SK-N-SH (cell line): ENCODE results near the gene HSPA6. TPM values are rescaled to one million over a fixed set of nuclear protein-coding genes. Genes with fewer than 3 reads are reported as not detected.
"Not testable (repeated sequence)": the region's sequence is repeated elsewhere in the genome, so short reads cannot be mapped to it uniquely, and the experiment has no call there.

ENCODE experiments used
- CTCF ChIA-PET: fragments of 300-600, 350-600 bp; formaldehyde crosslinking; extraction: SDS; loops from one replicate; lab custom pipeline; 2021; lab: Yijun Ruan, JAX
- POLR2A ChIA-PET: fragments of 350-600 bp; sonication (Branson Sonifier 250); formaldehyde crosslinking; extraction: SDS; loops from one replicate; lab custom pipeline; 2020; ENCODE audit warnings: antibody characterized with exemption, inconsistent platforms; lab: Yijun Ruan, JAX
- DNase-seq: peaks from one replicate; pipeline ENCODE4 v3.0.0; 2012
- H2AFZ ChIP-seq: fragments of 200-600 bp; sonication (generic); 2 replicates; pipeline ENCODE4 v1.8.1; 2016; ENCODE audit warnings: antibody characterized with exemption, mild to moderate bottlenecking, low read depth
- H3F3A ChIP-seq: fragments of 200-600 bp; sonication (generic); replicated peaks from 2 replicates; pipeline ENCODE3; 2016; ENCODE audit warnings: antibody characterized with exemption, mild to moderate bottlenecking; ENCODE audit not compliant: insufficient read depth
- H3K27ac ChIP-seq, 2 experiments: fragments of 200-500 bp in 1 of 2; fragments of 200-600 bp in 1 of 2; sonication (Bioruptor generic) in 1 of 2; sonication (generic), shearing (Covaris generic) in 1 of 2; 2 replicates each; pipeline versions ENCODE4 v1.5.1 to v1.6.1; 2014 to 2016; ENCODE audit warnings: low read depth in 2 of 2, inconsistent platforms in 1 of 2, low read length in 1 of 2, mild to moderate bottlenecking in 1 of 2, mixed read lengths in 1 of 2
- H3K27me3 ChIP-seq: fragments of 200-600 bp; sonication (generic), shearing (Covaris generic); 2 replicates; pipeline ENCODE4 v1.6.1; 2016; ENCODE audit warnings: mixed run types; ENCODE audit not compliant: insufficient read depth
- H3K36me3 ChIP-seq, 2 experiments: fragments of 200-500 bp in 1 of 2; fragments of 200-600 bp in 1 of 2; sonication (Bioruptor generic) in 1 of 2; sonication (generic) in 1 of 2; replicated peaks in 1 of 2; 2 replicates each; pipeline versions ENCODE3 to v1.5.1; 2014 to 2016; ENCODE audit warnings: low read length in 1 of 2, mild to moderate bottlenecking in 1 of 2; ENCODE audit not compliant: insufficient read depth in 2 of 2, control insufficient read depth in 1 of 2
- H3K4me1 ChIP-seq, 2 experiments: fragments of 200-500 bp in 1 of 2; fragments of 200-600 bp in 1 of 2; sonication (Bioruptor generic) in 1 of 2; sonication (generic), shearing (Covaris generic) in 1 of 2; 2 replicates each; pipeline versions ENCODE4 v1.5.1 to v1.6.1; 2014 to 2016; ENCODE audit warnings: low read depth in 1 of 2, low read length in 1 of 2, mixed run types in 1 of 2; ENCODE audit not compliant: insufficient read depth in 2 of 2, control insufficient read depth in 1 of 2
- H3K4me2 ChIP-seq: fragments of 200-600 bp; sonication (generic), shearing (Covaris generic); 2 replicates; pipeline ENCODE4 v1.6.1; 2017; ENCODE audit warnings: mixed run types
- H3K4me3 ChIP-seq, 2 experiments: fragments of 200-500 bp in 1 of 2; fragments of 200-600 bp in 1 of 2; sonication (Bioruptor generic) in 1 of 2; sonication (generic), shearing (Covaris generic) in 1 of 2; 2 replicates each; pipeline versions ENCODE4 v1.5.1 to v1.8.1; 2014 to 2016; ENCODE audit warnings: low read depth in 2 of 2, inconsistent platforms in 1 of 2, low read length in 1 of 2, mild to moderate bottlenecking in 1 of 2, mixed read lengths in 1 of 2, moderate library complexity in 1 of 2
- H3K79me2 ChIP-seq: fragments of 200-600 bp; sonication (generic); 2 replicates; pipeline ENCODE4 v1.8.1; 2017; ENCODE audit warnings: mild to moderate bottlenecking; ENCODE audit not compliant: insufficient read depth
- H3K9ac ChIP-seq: fragments of 200-600 bp; sonication (generic); 2 replicates; pipeline ENCODE4 v1.6.1; 2017; ENCODE audit warnings: mixed run types
- H3K9me2 ChIP-seq: fragments of 200-600 bp; sonication (generic); 2 replicates; pipeline ENCODE4 v1.6.1; 2017; ENCODE audit warnings: mixed run types
- H3K9me3 ChIP-seq: fragments of 200-600 bp; sonication (generic); 2 replicates; pipeline ENCODE4 v1.6.1; 2017; ENCODE audit warnings: mixed run types, mild to moderate bottlenecking, moderate library complexity
- H4K20me1 ChIP-seq: fragments of 200-600 bp; sonication (generic); 2 replicates; pipeline ENCODE4 v1.6.1; 2017; ENCODE audit warnings: mild to moderate bottlenecking, mixed run types; ENCODE audit not compliant: insufficient read depth
- WGBS: methylation state at CpG from one replicate; pipeline ENCODE4 v1.1.6; 2017; ENCODE audit warnings: low lambda C conversion rate; 5-methylcytosine and 5-hydroxymethylcytosine counted together
- polyA plus RNA-seq, 3 experiments: library from polyadenylated mRNA; depleted of rRNA; stranded (reverse); fragments of >200 nt; gene quantifications; 2 replicates each; pipeline ENCODE4 v1.2.3, GENCODE V29; 2012

Gene HSPA6
- polyA plus RNA-seq, 1 of the 3 experiments (the other 2 are of a cell fraction), result 0.07 TPM

DNA sequence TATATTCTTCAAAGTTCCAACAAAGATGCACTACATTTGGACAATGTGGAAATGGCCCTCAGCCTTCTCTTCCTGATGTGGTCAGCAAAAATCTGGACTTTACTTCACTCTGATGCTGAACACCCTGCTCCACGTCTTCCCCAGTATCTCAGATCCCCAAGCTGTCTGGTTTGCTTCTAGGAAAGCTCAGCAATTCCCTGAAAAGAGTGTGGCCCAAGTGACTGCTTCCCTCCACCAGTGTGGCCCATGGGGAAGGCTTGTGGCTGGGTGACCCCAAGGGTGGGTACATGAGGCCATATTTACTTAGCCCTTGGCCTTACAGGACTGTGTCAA lies 10.9 kb upstream of the HSPA6 start:
- DNase-seq, H3K9me3 ChIP-seq, H3K27me3 ChIP-seq, H4K20me1 ChIP-seq, H3K4me2 ChIP-seq, H3F3A ChIP-seq, H3K4me1 ChIP-seq, H3K9me2 ChIP-seq, CTCF ChIA-PET, H3K36me3 ChIP-seq, H3K4me3 ChIP-seq, H3K9ac ChIP-seq, POLR2A ChIA-PET, H3K79me2 ChIP-seq, H3K27ac ChIP-seq: not testable (repeated sequence)
- H2AFZ ChIP-seq, result peak overlapping the region; percentile 67; the same call in 1 of the 2 replicates
- WGBS, result 0% methylated on average over 1 of the region's 1 CpG

DNA sequence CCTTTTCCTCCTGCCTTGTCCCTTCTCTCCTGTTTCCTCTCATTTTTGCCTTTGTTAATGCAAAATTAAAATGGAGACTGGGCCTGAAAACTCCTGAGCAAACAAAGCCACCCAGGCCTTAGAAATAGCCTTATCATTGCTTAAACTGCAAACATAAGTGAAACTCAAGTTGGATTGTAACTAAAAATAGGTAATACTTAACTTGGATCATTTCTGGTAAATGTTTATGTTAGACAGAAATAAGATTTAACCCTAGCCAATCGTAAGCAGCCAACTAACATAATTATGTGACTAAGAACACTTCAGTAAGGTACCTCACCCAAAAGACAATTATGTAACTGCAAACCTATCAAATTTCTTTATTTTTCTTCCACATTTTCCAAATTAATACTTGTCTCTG lies 10.4 kb upstream of the HSPA6 start:
- not testable (repeated sequence) for H3K27ac ChIP-seq

DNA sequence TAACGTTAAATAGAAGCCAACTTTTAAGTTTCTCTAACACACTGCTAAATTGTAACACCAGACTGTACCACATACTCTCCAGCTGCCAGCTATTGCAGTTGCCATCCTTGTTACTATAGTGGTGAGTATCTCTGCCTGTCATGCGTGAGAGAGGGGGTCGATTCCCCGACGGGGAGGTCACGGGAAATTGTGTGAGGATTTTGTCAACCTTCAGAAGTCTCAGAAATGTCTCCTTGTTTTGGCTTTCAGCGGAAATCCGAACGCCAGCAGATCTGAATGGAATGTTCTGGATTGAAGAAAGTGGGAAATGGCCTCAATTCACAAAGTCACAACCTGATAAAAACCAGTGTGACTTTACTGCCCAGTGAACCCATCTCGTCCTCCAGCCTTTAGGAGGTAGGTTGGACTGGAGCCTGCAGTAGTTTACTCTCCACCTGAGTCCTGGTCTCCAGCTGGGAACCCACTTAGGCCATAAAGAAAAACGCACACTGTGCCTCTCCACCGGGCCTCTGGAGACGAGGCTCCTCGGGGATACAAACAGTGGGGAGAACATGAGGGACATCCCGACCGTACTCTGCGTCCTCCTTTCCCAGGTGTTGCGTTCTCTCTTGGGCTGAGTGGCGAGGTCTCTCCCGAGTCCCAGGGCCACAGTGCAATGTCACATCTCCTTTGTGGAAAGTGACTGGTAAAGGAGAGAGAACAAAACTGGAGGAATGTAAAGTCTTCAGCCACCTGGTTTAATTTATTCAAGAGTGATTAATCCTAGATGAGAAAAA lies 1.1 kb upstream of the HSPA6 start:
- H3K27ac ChIP-seq, CTCF ChIA-PET, POLR2A ChIA-PET, DNase-seq, H3K4me1 ChIP-seq, H2AFZ ChIP-seq, H3K9ac ChIP-seq, H3K36me3 ChIP-seq, H3K79me2 ChIP-seq, H3K27me3 ChIP-seq, H3K9me2 ChIP-seq, H3K9me3 ChIP-seq, H4K20me1 ChIP-seq, H3F3A ChIP-seq: not testable (repeated sequence)
- H3K4me3 ChIP-seq, result peak overlapping the region in 1 of 2 experiments; percentile 84; a peak in 3 of 4 replicates
- H3K4me2 ChIP-seq, result peak overlapping the region; percentile 87; the same call in 1 of the 2 replicates
- WGBS, result 34% methylated on average over 20 of the region's 20 CpGs

More for the DNA sequence above, 10.4 kb upstream of the HSPA6 start:
- H3K79me2 ChIP-seq, H3K36me3 ChIP-seq, H3K27me3 ChIP-seq, CTCF ChIA-PET, H3K9me3 ChIP-seq, H3K9ac ChIP-seq, DNase-seq, H3K9me2 ChIP-seq, POLR2A ChIA-PET, H3F3A ChIP-seq, H3K4me1 ChIP-seq, H3K4me3 ChIP-seq, H3K4me2 ChIP-seq, H4K20me1 ChIP-seq: not testable (repeated sequence)
- peak overlapping the region; percentile 67; the same call in 1 of the 2 replicates for H2AFZ ChIP-seq
- WGBS, result 75% methylated on average over 1 of the region's 1 CpG

DNA sequence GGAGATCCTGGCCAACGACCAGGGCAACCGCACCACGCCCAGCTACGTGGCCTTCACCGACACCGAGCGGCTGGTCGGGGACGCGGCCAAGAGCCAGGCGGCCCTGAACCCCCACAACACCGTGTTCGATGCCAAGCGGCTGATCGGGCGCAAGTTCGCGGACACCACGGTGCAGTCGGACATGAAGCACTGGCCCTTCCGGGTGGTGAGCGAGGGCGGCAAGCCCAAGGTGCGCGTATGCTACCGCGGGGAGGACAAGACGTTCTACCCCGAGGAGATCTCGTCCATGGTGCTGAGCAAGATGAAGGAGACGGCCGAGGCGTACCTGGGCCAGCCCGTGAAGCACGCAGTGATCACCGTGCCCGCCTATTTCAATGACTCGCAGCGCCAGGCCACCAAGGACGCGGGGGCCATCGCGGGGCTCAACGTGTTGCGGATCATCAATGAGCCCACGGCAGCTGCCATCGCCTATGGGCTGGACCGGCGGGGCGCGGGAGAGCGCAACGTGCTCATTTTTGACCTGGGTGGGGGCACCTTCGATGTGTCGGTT lies 477 bp downstream of the HSPA6 start:
- H3F3A ChIP-seq, H3K9me2 ChIP-seq, H3K4me2 ChIP-seq, H3K9ac ChIP-seq, H3K27ac ChIP-seq, CTCF ChIA-PET, H3K27me3 ChIP-seq, H3K79me2 ChIP-seq, H3K36me3 ChIP-seq, H2AFZ ChIP-seq, H3K9me3 ChIP-seq, DNase-seq, H3K4me1 ChIP-seq, POLR2A ChIA-PET, H4K20me1 ChIP-seq: not testable (repeated sequence)
- peak overlapping the region; percentile 35 to 50; a peak in 3 of 4 replicates for H3K4me3 ChIP-seq
- 55% methylated on average over 4 of the region's 55 CpGs for WGBS

GRCh38 chr1:161525321-161525720 lies 981 bp downstream of the HSPA6 start:
- DNase-seq, POLR2A ChIA-PET, H3K4me2 ChIP-seq, H4K20me1 ChIP-seq, H3K9me2 ChIP-seq, H3K9ac ChIP-seq, H3K9me3 ChIP-seq, H3K27ac ChIP-seq, H3K4me1 ChIP-seq, H3K79me2 ChIP-seq, CTCF ChIA-PET, H3K4me3 ChIP-seq, H3K27me3 ChIP-seq, H3K36me3 ChIP-seq, H3F3A ChIP-seq, H2AFZ ChIP-seq: not testable (repeated sequence)
- WGBS, result 67% methylated on average over 9 of the region's 23 CpGs

DNA sequence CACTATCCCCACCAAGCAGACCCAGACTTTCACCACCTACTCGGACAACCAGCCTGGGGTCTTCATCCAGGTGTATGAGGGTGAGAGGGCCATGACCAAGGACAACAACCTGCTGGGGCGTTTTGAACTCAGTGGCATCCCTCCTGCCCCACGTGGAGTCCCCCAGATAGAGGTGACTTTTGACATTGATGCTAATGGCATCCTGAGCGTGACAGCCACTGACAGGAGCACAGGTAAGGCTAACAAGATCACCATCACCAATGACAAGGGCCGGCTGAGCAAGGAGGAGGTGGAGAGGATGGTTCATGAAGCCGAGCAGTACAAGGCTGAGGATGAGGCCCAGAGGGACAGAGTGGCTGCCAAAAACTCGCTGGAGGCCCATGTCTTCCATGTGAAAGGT lies 1.6 kb downstream of the HSPA6 start:
- H3K27ac ChIP-seq, H3K36me3 ChIP-seq, POLR2A ChIA-PET, H3K9me3 ChIP-seq, H2AFZ ChIP-seq, H3F3A ChIP-seq, H3K4me3 ChIP-seq, H3K27me3 ChIP-seq, H3K79me2 ChIP-seq, H3K9ac ChIP-seq, H4K20me1 ChIP-seq, H3K9me2 ChIP-seq, H3K4me2 ChIP-seq, CTCF ChIA-PET, H3K4me1 ChIP-seq, DNase-seq: not testable (repeated sequence)
- WGBS, result 70% methylated on average over 3 of the region's 7 CpGs
